Astrocyte of the cerebellum (primary cell): ENCODE results near the gene SLC39A11.
A peak's percentile ranks its signal among the peaks of the same experiment; 100 is the strongest.

ENCODE experiments used
- DNase-seq: peaks from one replicate; pipeline ENCODE4 v3.0.0-alpha.2; 2011; ENCODE audit warnings: low read depth
- H3K4me3 ChIP-seq: 2 replicates; pipeline ENCODE4 v1.5.1; 2011; ENCODE audit warnings: mild to moderate bottlenecking, low read depth, low read length, moderate library complexity
- in situ Hi-C: cut with HindIII; loops from 2 replicates; pipeline ENCODE4 v1.10.0; 2017; ENCODE audit warnings: low sequenced_read_pairs
- TF ChIP-seq, protein P1 (sequence below): IDR thresholded peaks from 2 replicates; pipeline ENCODE4 v1.5.1; 2012; ENCODE audit warnings: low read length, low read depth, moderate library complexity, mild to moderate bottlenecking; ENCODE audit errors: missing control alignments

SLC39A11 gene

DNA sequence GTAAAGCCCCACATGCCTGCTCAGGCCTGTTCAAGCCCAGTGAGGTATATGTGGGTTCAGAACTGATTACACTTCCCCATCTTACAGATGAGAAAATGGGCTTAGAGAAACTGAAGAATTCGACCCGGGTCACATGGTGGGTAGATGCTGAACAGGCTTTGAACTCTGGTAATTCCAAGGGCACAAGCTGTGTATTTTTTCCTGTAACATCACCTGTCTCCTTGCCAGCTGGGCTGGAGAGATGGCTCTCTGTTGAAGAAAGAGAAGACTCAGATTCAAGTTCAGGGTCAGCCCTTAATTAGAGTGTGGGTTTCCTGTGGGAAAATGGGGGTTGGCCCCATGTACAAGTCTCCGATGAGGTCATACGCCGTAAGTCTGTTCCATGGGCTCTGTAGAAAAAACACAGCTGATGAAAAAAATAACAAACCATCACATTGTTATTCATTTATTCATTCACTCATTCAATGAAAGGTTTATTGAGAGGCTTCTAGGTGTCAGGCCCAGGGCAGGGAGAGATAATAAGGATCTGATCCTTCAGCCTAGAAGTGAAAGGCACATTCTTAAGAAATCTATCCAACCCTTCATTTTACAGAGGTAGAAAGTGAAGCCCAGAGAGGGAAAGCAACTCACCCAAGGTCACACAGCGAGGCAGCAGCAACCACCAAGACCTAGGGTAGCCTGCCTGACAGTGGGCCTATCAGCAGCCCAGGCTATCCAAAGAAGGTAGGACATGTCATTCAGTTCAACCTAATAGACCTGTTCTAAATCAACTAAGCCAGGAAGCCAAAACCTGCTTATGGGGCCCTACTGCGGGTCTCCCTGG is 488.9 kb downstream of the SLC39A11 start:
- peak; percentile 77 for DNase-seq
- in situ Hi-C loops: no loop called here
- TF ChIP-seq, protein P1, sequence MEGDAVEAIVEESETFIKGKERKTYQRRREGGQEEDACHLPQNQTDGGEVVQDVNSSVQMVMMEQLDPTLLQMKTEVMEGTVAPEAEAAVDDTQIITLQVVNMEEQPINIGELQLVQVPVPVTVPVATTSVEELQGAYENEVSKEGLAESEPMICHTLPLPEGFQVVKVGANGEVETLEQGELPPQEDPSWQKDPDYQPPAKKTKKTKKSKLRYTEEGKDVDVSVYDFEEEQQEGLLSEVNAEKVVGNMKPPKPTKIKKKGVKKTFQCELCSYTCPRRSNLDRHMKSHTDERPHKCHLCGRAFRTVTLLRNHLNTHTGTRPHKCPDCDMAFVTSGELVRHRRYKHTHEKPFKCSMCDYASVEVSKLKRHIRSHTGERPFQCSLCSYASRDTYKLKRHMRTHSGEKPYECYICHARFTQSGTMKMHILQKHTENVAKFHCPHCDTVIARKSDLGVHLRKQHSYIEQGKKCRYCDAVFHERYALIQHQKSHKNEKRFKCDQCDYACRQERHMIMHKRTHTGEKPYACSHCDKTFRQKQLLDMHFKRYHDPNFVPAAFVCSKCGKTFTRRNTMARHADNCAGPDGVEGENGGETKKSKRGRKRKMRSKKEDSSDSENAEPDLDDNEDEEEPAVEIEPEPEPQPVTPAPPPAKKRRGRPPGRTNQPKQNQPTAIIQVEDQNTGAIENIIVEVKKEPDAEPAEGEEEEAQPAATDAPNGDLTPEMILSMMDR: no peak
- H3K4me3 ChIP-seq: no peak overlapping the region

DNA sequence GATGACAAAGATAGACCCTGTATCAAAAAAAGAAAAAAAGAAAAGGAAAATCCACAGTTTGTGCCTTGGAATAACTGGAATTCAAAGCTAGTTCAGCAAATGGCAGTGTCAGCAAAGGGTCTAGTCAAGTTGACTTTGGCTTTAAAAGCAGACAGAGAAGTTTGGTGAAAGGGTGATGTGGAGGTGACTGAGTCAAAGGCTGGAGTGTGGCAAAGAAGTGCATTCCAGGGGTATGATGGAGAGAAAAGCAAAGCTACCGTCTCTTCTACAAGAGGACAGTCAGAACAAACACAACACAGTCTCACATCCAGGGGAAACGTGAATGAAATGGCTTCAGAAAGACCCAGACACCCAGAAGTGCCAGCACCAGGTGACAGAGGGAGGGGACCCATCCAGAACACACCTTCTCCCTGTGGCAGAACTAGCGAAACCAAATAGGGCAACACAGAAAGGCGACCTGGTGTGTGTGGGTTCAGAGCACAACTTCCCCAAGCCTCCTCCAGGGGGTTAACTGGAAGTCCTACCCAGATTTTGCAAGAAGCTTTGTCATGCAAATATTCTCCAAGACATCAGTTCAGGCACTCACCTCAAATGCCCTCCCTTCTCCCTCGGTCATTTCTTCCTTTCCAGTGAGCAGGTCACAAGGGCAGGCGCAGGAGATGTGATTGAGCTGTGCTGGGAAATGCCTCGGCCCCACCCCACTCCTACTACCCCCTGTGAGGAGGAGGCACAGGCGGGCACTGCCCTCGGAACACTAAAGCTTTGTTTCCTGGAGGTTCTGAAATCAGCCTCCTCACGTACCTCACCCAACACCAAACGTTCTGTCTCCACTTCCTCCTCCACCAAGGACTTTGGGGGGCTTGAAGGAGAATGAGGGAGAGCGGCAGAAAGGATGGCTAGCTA is 489.7 kb downstream of the SLC39A11 start:
- TF ChIP-seq, protein P1: peak; percentile 53
- in situ Hi-C loops: no loop called here
- no peak overlapping the region for H3K4me3 ChIP-seq
- DNase-seq: no peak

DNA sequence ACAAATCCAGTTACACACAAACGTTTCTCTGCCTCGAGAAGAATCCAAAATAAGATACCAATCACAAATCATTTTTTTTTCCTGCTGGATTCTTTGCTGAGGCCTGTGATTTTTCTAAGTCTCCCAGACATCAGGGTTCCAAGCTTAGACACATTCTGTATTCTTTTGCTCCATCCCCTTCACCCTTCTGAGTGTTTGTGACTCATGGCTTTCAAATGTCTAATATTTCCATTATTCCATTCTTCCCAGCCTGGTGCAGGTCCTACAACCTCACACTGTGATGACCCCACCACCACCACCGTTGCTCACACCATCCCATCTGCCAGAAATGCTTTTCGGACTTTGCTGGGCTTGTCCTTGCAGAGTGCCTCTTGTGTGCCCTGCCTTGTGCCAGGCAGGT is 491.6 kb downstream of the SLC39A11 start:
- in situ Hi-C loops: no loop called here
- TF ChIP-seq, protein P1: no peak
- no peak for DNase-seq
- H3K4me3 ChIP-seq: no peak overlapping the region

DNA sequence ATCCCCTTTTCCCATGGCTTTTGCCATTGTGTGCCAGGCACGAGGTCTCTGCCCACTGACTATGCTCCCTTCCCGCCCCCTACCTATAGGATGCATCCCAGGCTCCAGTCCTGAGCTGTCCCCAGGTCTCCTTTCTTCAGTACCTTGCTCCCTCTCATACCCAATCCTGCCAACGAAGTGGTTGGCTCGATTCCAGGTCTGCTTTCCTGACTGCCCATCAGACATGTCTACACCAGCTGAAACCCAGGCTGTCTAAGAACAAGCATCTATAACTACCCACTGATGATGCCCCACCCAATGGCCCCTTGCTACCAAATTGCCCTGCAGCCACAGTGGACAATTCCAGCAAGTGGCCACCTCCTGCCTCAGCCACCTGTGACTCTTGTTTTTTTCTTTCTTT is 492.6 kb downstream of the SLC39A11 start:
- DNase-seq: no peak
- TF ChIP-seq, protein P1: no peak
- in situ Hi-C loops: no loop called here
- H3K4me3 ChIP-seq: no peak overlapping the region

DNA sequence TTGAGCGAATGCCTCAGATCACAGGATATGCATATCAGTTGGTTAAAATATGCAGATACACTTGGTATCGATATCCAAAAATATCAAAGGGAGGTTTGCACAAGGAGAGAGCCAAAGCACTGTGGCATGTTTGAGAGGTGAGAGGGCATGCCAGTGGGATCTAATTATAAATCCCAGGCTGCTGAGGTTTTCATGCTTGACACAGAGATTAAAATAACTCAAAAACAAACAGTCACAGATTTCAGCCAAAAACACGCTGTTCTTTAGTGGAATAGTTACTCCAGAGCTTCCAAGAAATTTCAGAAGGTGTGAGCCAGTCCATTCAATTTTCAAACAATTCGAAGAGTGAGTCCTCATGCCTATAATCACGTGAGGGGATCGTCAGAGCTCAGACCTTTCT is 493.8 kb downstream of the SLC39A11 start:
- in situ Hi-C loops: no loop called here
- no peak for DNase-seq
- no peak overlapping the region for H3K4me3 ChIP-seq
- TF ChIP-seq, protein P1: no peak

DNA sequence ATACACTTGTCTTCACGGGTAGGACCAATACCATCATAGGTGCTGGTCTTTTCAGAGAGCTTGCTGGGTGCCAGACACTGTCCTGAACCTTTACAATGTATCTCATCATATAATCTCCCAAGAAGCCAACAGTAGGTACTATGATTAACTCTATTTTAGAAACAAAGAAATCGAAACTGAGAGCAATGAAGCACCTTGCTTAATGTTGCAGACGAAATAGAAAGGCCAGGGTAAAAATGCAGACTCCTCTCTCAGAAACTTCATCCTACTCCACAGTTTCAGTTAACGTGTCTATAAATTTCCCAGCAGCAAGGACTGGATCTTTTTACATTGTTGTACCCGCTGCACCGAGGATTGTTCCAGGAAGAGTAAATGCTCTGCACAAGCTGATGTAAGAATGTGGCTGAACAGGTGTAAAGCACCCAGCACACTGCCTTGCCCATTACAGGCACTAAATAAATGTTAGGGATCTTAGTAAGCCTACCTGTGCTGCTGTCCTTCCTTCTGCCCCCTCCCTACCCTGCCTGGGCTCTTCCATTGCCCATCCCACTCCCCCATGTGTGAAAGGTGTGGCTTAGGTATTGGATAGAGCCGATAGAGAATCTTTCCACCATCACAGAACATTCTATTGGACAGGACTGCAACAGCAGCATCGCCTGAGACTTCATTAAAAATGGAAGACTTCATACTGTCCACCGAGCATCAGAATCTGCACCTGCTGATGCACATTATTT is 495.0 kb downstream of the SLC39A11 start:
- no peak overlapping the region for H3K4me3 ChIP-seq
- in situ Hi-C loops: no loop called here
- no peak for DNase-seq
- TF ChIP-seq, protein P1: no peak
